Kidney (tissue), 14 donors: ENCODE data around the gene PHF19. TPM values are rescaled to one million over a fixed set of nuclear protein-coding genes. Genes with fewer than 3 reads are reported as not detected.

ENCODE experiments used
- DNase-seq, 5 donors: peaks; one replicate each; pipeline ENCODE4 v3.0.0-alpha.2; 2013 to 2020
- FAIRE-seq: peaks from 2 replicates; lab custom pipeline; 2012; peaks lifted over from hg19 to GRCh38; lab: Jason Lieb, UNC
- H3K27ac ChIP-seq, 2 donors: one replicate each; pipeline ENCODE4 v1.7.0; 2013; ENCODE audit warnings: low read depth in 2 of 2, low read length in 2 of 2, inconsistent platforms in 1 of 2
- H3K27me3 ChIP-seq: one replicate; pipeline ENCODE4 v1.7.1; 2013; ENCODE audit warnings: low read length, inconsistent platforms; ENCODE audit not compliant: control insufficient read depth, insufficient read depth
- H3K36me3 ChIP-seq, 3 donors: one replicate each; pipeline versions ENCODE4 v1.7.0 to v1.7.1; 2013; ENCODE audit warnings: low read length in 3 of 3, control low read depth in 1 of 3, inconsistent platforms in 1 of 3; ENCODE audit not compliant: insufficient read depth in 3 of 3, control insufficient read depth in 2 of 3
- H3K4me1 ChIP-seq, 3 donors: one replicate each; pipeline versions ENCODE4 v1.7.0 to v1.7.1; 2013; ENCODE audit warnings: low read length in 3 of 3, inconsistent platforms in 1 of 3, low read depth in 1 of 3; ENCODE audit not compliant: control insufficient read depth in 2 of 3, insufficient read depth in 2 of 3
- H3K4me3 ChIP-seq, 3 donors: one replicate each; pipeline versions ENCODE4 v1.7.0 to v1.8.1; 2013; ENCODE audit warnings: low read length in 3 of 3, control low read depth in 1 of 3, inconsistent platforms in 1 of 3
- H3K9ac ChIP-seq, 3 donors: one replicate each; pipeline versions ENCODE4 v1.7.0 to v1.7.1; 2013; ENCODE audit warnings: low read length in 3 of 3, control low read depth in 1 of 3, inconsistent platforms in 1 of 3
- H3K9me3 ChIP-seq, 3 donors: one replicate each; pipeline versions ENCODE4 v1.7.0 to v1.7.1; 2013; ENCODE audit warnings: low read length in 3 of 3, control low read depth in 1 of 3, inconsistent platforms in 1 of 3; ENCODE audit not compliant: control insufficient read depth in 2 of 3, insufficient read depth in 1 of 3
- CTCF ChIP-seq: IDR thresholded peaks from 3 replicates; pipeline ENCODE4 v1.5.1; 2012; ENCODE audit warnings: mild to moderate bottlenecking, moderate library complexity, borderline replicate concordance; ENCODE audit not compliant: insufficient read depth; ENCODE audit errors: extremely low read depth
- intact Hi-C: fragments of 100-400 bp; cut with DNase I; formaldehyde crosslinking; loops from one replicate; pipeline ENCODE4 v1.11.1; 2022
- polyA plus RNA-seq: library from polyadenylated mRNA; stranded (reverse); fragments of 350-450 nt; fragmentation: Illumina TruSeq; extraction: RNeasy Lipid Tissue Mini Kit (QIAGEN cat#74804); gene quantifications from one replicate; pipeline ENCODE4 v1.2.3, GENCODE V29; 2014; ENCODE audit warnings: low read depth, low replicate concordance; ENCODE audit not compliant: insufficient read depth
- total RNA-seq: library from RNA; stranded (reverse); fragmentation: NEBNext Ultra II Directional; extraction: Animal tissue kit (Norgen Biotek cat#: 25700); gene quantifications from one replicate; pipeline ENCODE4 v1.2.1, GENCODE V29; 2021
- donor health status: control.
- donor health status: control.
- donor health status: control.
- donor health status: control.
- donor health status: control.
- donor health status: DM: yes; HTN: yes; CAD: no.
- donor health status: Normal renal cell carcinoma (clear cell type).

The PHF19 gene
- total and polyA plus RNA-seq, 2 donors from 2014 or later = 6.9 to 17.4 TPM

DNA sequence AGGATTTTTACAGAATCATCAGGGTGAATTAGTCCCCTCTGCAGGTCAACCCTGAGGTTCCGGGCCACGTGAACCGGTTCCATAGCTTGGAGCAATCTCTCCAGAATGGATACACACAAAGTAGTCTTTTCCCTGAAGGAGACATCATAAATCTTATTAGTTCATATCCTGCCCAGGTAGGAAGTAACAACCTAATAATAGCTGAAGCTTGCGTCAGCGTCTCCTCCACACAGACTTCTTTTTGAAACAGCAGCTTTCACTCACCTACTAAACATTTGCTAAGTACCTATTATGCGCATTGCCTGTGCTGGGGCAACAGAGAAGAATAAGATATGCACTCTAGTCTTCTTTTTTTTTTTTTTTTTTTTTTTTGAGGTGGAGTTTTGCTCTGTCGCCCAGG is 43.7 kb downstream of the PHF19 start:
- DNase-seq (no peak), FAIRE-seq (no peak)
- Histone ChIP-seq H3K27ac (no peak overlapping the region), H3K9ac (no peak overlapping the region), H3K4me3 (no peak overlapping the region), H3K36me3 (peaks cover 2 to 21% (median 18%) of the 10 kb centered on the region in 3 donors), H3K27me3 (no peaks in the 10 kb centered on the region), H3K4me1 (no peaks in the 10 kb centered on the region), H3K9me3 (no peaks in the 10 kb centered on the region)
- intact Hi-C loops = no loop called here
- TF ChIP-seq CTCF = no peak

- H3K27me3 ChIP-seq = no peaks in the 10 kb centered on the region
- DNase-seq (no peak), FAIRE-seq (no peak)
- TF ChIP-seq CTCF = no peak
- no peaks in the 10 kb centered on the region for H3K9me3 ChIP-seq
- no peak overlapping the region for H3K4me3 ChIP-seq
- H3K36me3 ChIP-seq = peaks cover 2 to 21% (median 18%) of the 10 kb centered on the region in 3 donors
- no peaks in the 10 kb centered on the region for H3K4me1 ChIP-seq
- no peak overlapping the region for H3K9ac ChIP-seq
- intact Hi-C loops = no loop called here
- no peak overlapping the region for H3K27ac ChIP-seq
These were observed 44.2 kb downstream of the PHF19 start for GRCh38 chr9:120832807-120833206.

GRCh38 chr9:120830865-120831264 is 46.1 kb downstream of the PHF19 start:
- Histone ChIP-seq H3K4me3 (no peak overlapping the region), H3K36me3 (peaks cover 4 to 28% (median 22%) of the 10 kb centered on the region in 3 donors), H3K9me3 (no peaks in the 10 kb centered on the region), H3K27ac (no peak overlapping the region), H3K4me1 (no peaks in the 10 kb centered on the region), H3K27me3 (no peaks in the 10 kb centered on the region), H3K9ac (no peak overlapping the region)
- intact Hi-C loops = no loop called here
- no peak for TF ChIP-seq CTCF
- no peak for DNase-seq
- no peak for FAIRE-seq

GRCh38 chr9:120830151-120830550 is 46.8 kb downstream of the PHF19 start:
- Histone ChIP-seq H3K4me3 (no peak overlapping the region), H3K4me1 (no peaks in the 10 kb centered on the region), H3K9ac (no peak overlapping the region), H3K27me3 (no peaks in the 10 kb centered on the region), H3K9me3 (no peaks in the 10 kb centered on the region), H3K36me3 (peaks cover 4 to 28% (median 22%) of the 10 kb centered on the region in 3 donors), H3K27ac (no peak overlapping the region)
- FAIRE-seq (no peak), DNase-seq (no peak)
- TF ChIP-seq CTCF = no peak
- intact Hi-C loops = no loop called here
